Colonic mucosa (tissue), 4 donors: ENCODE data around the gene NEU4. TPM values are rescaled to one million over a fixed set of nuclear protein-coding genes. Genes with fewer than 3 reads are reported as not detected.

Experiments used
- DNase-seq: peaks from one replicate; pipeline ENCODE4 v3.0.0-alpha.2; 2020
- H3K27ac ChIP-seq: fragments of 200-600 bp; one replicate; pipeline ENCODE4 v1.8.0; 2021
- H3K27me3 ChIP-seq: fragments of 200-600 bp; one replicate; pipeline ENCODE4 v1.8.0; 2021
- H3K36me3 ChIP-seq: fragments of 200-600 bp; one replicate; pipeline ENCODE4 v1.8.0; 2021
- H3K4me1 ChIP-seq: fragments of 200-600 bp; one replicate; pipeline ENCODE4 v1.8.0; 2021; ENCODE audit warnings: mild to moderate bottlenecking
- H3K4me3 ChIP-seq: fragments of 200-600 bp; one replicate; pipeline ENCODE4 v1.8.0; 2021
- H3K9ac ChIP-seq, 2 donors: one replicate each; pipeline ENCODE4 v1.7.0; 2013; ENCODE audit warnings: control low read depth in 2 of 2, low read depth in 2 of 2, low read length in 2 of 2
- H3K9me3 ChIP-seq: fragments of 200-600 bp; one replicate; pipeline ENCODE4 v1.8.0; 2021
- CTCF ChIP-seq: fragments of 200-600 bp; IDR thresholded peaks from one replicate; pipeline ENCODE4 v1.8.0; 2022; ENCODE audit warnings: antibody characterized with exemption, mild to moderate bottlenecking
- intact Hi-C: fragments of 100-400 bp; cut with DNase I; formaldehyde crosslinking; loops from one replicate; pipeline ENCODE4 v1.14.1; 2022
- total RNA-seq, 2 donors: library from RNA; stranded (reverse); fragmentation: NEBNext Ultra II Directional in 1 of 2; extraction: Animal tissue kit (Norgen Biotek cat#: 25700) in 1 of 2; gene quantifications; one replicate each; pipeline ENCODE4 v1.2.1, GENCODE V29; 2021
- donor health status: healthy.
- donor health status: DM: no; HTN: no; CAD: no.
- donor health status: DM: no; HTN: no; CAD: no.

The NEU4 gene
- total RNA-seq, 2 donors from 2014 or later = 36.9 to 84.5 TPM

DNA sequence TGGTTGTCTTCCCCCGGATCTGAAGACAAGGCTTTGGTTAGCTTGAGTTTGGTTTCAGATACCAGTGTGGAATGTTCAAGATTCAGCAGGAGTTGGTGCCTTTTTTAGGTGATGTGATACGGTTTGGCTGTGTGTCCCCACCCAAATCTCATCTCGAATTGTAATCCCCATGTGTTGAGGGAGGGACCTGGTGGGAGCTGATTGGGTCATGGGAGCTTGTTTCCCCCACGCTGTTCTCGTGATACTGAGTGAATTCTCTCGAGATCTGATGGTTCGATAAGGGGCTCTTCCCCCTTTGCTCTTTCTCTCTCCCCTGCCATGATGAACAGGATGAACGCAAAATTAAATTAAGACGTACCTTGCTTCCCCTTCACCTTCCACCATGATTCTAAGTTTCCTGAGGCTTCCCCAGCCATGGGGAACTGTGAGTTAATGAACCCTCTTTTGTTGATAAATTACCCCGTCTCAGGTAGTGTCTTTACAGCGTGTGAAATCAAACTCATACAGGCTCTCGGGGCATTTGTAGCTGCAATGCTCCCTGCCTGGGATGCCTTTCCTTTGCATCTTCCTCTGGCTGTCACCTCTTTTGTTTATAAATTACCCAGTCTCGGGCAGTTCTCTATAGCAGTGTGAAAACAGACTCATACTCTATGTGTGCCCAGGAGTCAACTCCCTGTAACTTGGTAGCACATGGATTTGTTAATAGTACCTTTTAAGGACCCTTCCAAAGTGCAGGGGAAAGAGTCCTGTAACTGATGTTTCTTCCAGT lies 28.4 kb downstream of the NEU4 start:
- Histone ChIP-seq H3K4me3 (no peak overlapping the region), H3K9ac (no peak overlapping the region), H3K36me3 (no peaks in the 10 kb centered on the region), H3K9me3 (no peaks in the 10 kb centered on the region), H3K27ac (no peak overlapping the region), H3K4me1 (no peaks in the 10 kb centered on the region), H3K27me3 (no peaks in the 10 kb centered on the region)
- DNase-seq = no peak
- TF ChIP-seq CTCF = no peak
- intact Hi-C loops = no loop called here

DNA sequence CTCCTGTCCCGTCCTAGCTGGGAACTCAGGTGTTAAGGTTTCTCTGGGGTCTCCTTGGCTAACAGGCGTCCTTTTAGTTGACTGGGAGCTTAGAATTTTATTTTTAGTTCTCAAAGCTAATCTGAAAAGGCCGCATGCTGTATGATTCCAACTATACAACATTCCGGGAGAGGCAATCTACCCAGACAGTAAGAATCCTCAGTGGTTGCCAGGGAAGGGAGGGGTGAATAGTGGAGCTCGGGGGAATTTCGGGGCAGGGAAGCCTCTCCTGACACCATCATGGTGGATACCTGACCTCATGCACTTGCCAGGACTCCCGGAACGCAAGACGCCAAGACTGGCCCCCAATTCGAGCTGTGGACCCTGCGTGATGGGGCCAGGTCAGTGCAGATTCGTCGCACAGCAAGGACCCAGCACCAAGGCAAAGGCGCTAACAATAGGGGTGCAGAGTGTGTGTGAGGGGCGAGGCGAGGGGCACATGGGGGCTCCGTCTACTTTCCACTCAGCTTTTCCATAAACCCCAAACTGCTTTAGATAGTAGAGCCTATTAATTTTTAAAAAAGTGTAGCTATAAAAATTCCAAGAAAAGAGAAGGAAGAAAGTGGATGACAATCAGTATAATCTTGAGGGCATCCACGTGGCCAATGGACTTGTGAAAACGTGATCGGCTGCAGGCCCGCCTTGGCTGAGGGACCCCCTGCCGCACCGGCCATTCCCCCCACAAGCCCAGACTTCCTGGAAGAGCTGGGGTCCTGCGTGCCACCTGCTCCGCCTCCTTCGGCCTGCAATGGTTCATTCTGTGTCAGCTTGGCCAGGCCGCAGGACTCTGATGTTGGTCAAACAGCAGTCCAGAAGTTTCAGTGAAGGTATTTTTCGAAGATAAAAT lies 32.4 kb downstream of the NEU4 start:
- no peak overlapping the region for H3K9ac ChIP-seq
- H3K4me3 ChIP-seq = no peak overlapping the region
- intact Hi-C loops = no loop called here
- no peaks in the 10 kb centered on the region for H3K4me1 ChIP-seq
- H3K27me3 ChIP-seq = no peaks in the 10 kb centered on the region
- H3K36me3 ChIP-seq = no peaks in the 10 kb centered on the region
- no peaks in the 10 kb centered on the region for H3K9me3 ChIP-seq
- TF ChIP-seq CTCF = no peak
- no peak overlapping the region for H3K27ac ChIP-seq
- DNase-seq = no peak

- H3K27ac ChIP-seq = no peak overlapping the region
- intact Hi-C loops = no loop called here
These were observed 33.0 kb downstream of the NEU4 start for GRCh38 chr2:241842067-241842415.

GRCh38 chr2:241842620-241843211 lies 33.7 kb downstream of the NEU4 start:
- H3K4me1 ChIP-seq = no peaks in the 10 kb centered on the region

More at GRCh38 chr2:241842067-241842415, 33.0 kb downstream of the NEU4 start:
- Histone ChIP-seq H3K36me3 (no peaks in the 10 kb centered on the region), H3K27me3 (no peaks in the 10 kb centered on the region), H3K4me3 (no peak overlapping the region), H3K9me3 (no peaks in the 10 kb centered on the region), H3K9ac (no peak overlapping the region), H3K4me1 (no peaks in the 10 kb centered on the region)
- TF ChIP-seq CTCF = no peak
- no peak for DNase-seq

More at GRCh38 chr2:241842620-241843211, 33.7 kb downstream of the NEU4 start:
- Histone ChIP-seq H3K9ac (peak overlapping the region in 1 of 2 donors; percentile 19), H3K9me3 (no peaks in the 10 kb centered on the region), H3K27ac (peak overlapping the region; percentile 32), H3K4me3 (peak overlapping the region; percentile 7), H3K27me3 (no peaks in the 10 kb centered on the region), H3K36me3 (no peaks in the 10 kb centered on the region)
- no peak for TF ChIP-seq CTCF
- no peak for DNase-seq
- intact Hi-C loops = no loop called here
